ENCODE data around the gene VPS33B.

VPS33B gene

GRCh38 chr15:90952901-90953677 lies 69.3 kb downstream of the VPS33B start (continued):
- TF ChIP-seq ZNF26 (tag by site-specific recombination; IDR thresholded peaks at IDR 0.05) (no peak), BCL11B (tag by site-specific recombination; IDR thresholded peaks at IDR 0.05; ENCODE audit: low read depth) (no peak), ZNF610 (tag by site-specific recombination; IDR thresholded peaks at IDR 0.05; ENCODE audit: borderline replicate concordance) (no peak), SETDB1 (IDR thresholded peaks at IDR 0.05; ENCODE audit: insufficient read length, low read length) (no peak), HOXC10 (CRISPR knock-in tag; IDR thresholded peaks at IDR 0.05) (no peak)
- TF ChIP-seq, protein P1, sequence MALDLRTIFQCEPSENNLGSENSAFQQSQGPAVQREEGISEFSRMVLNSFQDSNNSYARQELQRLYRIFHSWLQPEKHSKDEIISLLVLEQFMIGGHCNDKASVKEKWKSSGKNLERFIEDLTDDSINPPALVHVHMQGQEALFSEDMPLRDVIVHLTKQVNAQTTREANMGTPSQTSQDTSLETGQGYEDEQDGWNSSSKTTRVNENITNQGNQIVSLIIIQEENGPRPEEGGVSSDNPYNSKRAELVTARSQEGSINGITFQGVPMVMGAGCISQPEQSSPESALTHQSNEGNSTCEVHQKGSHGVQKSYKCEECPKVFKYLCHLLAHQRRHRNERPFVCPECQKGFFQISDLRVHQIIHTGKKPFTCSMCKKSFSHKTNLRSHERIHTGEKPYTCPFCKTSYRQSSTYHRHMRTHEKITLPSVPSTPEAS (tag by site-specific recombination; IDR thresholded peaks at IDR 0.05), result no peak

DNA sequence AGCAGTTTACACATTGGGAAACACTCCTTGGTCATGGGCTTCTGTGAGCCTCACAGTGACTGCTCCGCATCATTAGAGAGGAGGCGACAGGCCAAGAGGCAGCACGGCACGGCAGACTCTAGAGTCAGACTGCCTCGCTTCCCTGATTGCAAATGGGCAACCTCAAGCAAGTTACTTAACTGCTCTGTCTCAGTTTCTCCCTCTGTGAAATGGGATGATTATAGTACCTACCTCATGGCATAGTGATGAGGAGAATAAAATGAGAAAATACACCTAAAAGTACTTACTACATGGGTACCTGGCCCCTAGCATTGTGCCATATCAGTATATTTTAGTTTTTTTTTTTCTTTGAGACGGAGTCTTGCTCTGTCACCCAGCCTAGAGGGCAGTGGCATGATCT lies 71.7 kb downstream of the VPS33B start:
- no peak overlapping the region for H3K27ac ChIP-seq (ENCODE audit: extremely low read depth, low read depth, low read length)
- no peak overlapping the region for H3K4me3 ChIP-seq (ENCODE audit: low read depth, low read length)
- no peaks in the 10 kb centered on the region for H3K4me1 ChIP-seq (ENCODE audit: control insufficient read depth, insufficient read depth, low read length)
- peaks cover 41 to 80% of the 10 kb centered on the region in 2 experiments for H3K36me3 ChIP-seq (ENCODE audit: control insufficient read depth in 2 of 2, insufficient read depth in 1 of 2, low read length in 2 of 2)
- CTCF ChIA-PET, result interaction anchor here (0.8 to 2.0 kb wide), 3 partner anchors 16 to 321 kb away, joined by 3 to 8 read pairs (median 3); partner anchors contain the start of genes HDDC3 and UNC45A
- POLR2A ChIA-PET, result no interaction called here
- H3K9me3 ChIP-seq (ENCODE audit: control insufficient read depth, insufficient read depth, low read depth, low read length), result no peaks in the 10 kb centered on the region
- TF ChIP-seq ZFP3 (tag by site-specific recombination; IDR thresholded peaks at IDR 0.05; ENCODE audit: low read depth) (no peak), ZNF362 (tag by site-specific recombination; IDR thresholded peaks at IDR 0.05) (no peak), ZNF561 (tag by site-specific recombination; IDR thresholded peaks at IDR 0.05; ENCODE audit: borderline replicate concordance) (no peak)

GRCh38 chr15:90949979-90950675 lies 72.3 kb downstream of the VPS33B start:
- CTCF ChIA-PET, result interaction anchor here (0.8 to 2.0 kb wide), 3 partner anchors 16 to 322 kb away, joined by 3 to 8 read pairs (median 3); partner anchors contain the start of genes HDDC3 and UNC45A
- TF ChIP-seq ZNF629 (tag by site-specific recombination; IDR thresholded peaks at IDR 0.05) (no peak), ZNF560 (tag by site-specific recombination; IDR thresholded peaks at IDR 0.05; ENCODE audit: borderline replicate concordance) (no peak), ZBTB48 (tag by site-specific recombination; IDR thresholded peaks at IDR 0.05) (no peak), ZNF175 (tag by site-specific recombination; IDR thresholded peaks at IDR 0.05) (no peak), KLF10 (tag by site-specific recombination; IDR thresholded peaks at IDR 0.05) (no peak), GLIS2 (tag by site-specific recombination; IDR thresholded peaks at IDR 0.05) (no peak), ZBTB20 (tag by site-specific recombination; IDR thresholded peaks at IDR 0.05) (no peak)
- TF ChIP-seq, protein P2, sequence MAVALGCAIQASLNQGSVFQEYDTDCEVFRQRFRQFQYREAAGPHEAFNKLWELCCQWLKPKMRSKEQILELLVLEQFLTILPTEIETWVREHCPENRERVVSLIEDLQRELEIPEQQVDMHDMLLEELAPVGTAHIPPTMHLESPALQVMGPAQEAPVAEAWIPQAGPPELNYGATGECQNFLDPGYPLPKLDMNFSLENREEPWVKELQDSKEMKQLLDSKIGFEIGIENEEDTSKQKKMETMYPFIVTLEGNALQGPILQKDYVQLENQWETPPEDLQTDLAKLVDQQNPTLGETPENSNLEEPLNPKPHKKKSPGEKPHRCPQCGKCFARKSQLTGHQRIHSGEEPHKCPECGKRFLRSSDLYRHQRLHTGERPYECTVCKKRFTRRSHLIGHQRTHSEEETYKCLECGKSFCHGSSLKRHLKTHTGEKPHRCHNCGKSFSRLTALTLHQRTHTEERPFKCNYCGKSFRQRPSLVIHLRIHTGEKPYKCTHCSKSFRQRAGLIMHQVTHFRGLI (tag by site-specific recombination; IDR thresholded peaks at IDR 0.05), result no peak
- TF ChIP-seq, protein P3, sequence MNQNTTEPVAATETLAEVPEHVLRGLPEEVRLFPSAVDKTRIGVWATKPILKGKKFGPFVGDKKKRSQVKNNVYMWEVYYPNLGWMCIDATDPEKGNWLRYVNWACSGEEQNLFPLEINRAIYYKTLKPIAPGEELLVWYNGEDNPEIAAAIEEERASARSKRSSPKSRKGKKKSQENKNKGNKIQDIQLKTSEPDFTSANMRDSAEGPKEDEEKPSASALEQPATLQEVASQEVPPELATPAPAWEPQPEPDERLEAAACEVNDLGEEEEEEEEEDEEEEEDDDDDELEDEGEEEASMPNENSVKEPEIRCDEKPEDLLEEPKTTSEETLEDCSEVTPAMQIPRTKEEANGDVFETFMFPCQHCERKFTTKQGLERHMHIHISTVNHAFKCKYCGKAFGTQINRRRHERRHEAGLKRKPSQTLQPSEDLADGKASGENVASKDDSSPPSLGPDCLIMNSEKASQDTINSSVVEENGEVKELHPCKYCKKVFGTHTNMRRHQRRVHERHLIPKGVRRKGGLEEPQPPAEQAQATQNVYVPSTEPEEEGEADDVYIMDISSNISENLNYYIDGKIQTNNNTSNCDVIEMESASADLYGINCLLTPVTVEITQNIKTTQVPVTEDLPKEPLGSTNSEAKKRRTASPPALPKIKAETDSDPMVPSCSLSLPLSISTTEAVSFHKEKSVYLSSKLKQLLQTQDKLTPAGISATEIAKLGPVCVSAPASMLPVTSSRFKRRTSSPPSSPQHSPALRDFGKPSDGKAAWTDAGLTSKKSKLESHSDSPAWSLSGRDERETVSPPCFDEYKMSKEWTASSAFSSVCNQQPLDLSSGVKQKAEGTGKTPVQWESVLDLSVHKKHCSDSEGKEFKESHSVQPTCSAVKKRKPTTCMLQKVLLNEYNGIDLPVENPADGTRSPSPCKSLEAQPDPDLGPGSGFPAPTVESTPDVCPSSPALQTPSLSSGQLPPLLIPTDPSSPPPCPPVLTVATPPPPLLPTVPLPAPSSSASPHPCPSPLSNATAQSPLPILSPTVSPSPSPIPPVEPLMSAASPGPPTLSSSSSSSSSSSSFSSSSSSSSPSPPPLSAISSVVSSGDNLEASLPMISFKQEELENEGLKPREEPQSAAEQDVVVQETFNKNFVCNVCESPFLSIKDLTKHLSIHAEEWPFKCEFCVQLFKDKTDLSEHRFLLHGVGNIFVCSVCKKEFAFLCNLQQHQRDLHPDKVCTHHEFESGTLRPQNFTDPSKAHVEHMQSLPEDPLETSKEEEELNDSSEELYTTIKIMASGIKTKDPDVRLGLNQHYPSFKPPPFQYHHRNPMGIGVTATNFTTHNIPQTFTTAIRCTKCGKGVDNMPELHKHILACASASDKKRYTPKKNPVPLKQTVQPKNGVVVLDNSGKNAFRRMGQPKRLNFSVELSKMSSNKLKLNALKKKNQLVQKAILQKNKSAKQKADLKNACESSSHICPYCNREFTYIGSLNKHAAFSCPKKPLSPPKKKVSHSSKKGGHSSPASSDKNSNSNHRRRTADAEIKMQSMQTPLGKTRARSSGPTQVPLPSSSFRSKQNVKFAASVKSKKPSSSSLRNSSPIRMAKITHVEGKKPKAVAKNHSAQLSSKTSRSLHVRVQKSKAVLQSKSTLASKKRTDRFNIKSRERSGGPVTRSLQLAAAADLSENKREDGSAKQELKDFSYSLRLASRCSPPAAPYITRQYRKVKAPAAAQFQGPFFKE (tag by site-specific recombination; IDR thresholded peaks at IDR 0.05; ENCODE audit: borderline replicate concordance), result no peak

More at GRCh38 chr15:90949979-90950675, 72.3 kb downstream of the VPS33B start:
- no peak overlapping the region for H3K27ac ChIP-seq (ENCODE audit: extremely low read depth, low read depth, low read length)
- H3K36me3 ChIP-seq (ENCODE audit: control insufficient read depth in 2 of 2, insufficient read depth in 1 of 2, low read length in 2 of 2), result peaks cover 44 to 84% of the 10 kb centered on the region in 2 experiments
- POLR2A ChIA-PET, result interaction anchor here (1.0 kb wide), 1 partner anchor 15 kb away, joined by 4 read pairs; the partner anchor contains the start of gene UNC45A
- no peaks in the 10 kb centered on the region for H3K9me3 ChIP-seq (ENCODE audit: control insufficient read depth, insufficient read depth, low read depth, low read length)
- no peak overlapping the region for H3K4me3 ChIP-seq (ENCODE audit: low read depth, low read length)
- no peaks in the 10 kb centered on the region for H3K4me1 ChIP-seq (ENCODE audit: control insufficient read depth, insufficient read depth, low read length)
